NOMO-1 treated with dmso at 0.1 percent for 144 hours (cell line): ENCODE measurements around the gene DEXI.
A peak's percentile ranks its signal among the peaks of the same experiment; 100 is the strongest.

ENCODE experiments used
- DNase-seq: peaks from one replicate; lab custom pipeline; 2025; ENCODE audit not compliant: unreplicated experiment; lab: John Stamatoyannopoulos, UW

The DEXI gene

DNA sequence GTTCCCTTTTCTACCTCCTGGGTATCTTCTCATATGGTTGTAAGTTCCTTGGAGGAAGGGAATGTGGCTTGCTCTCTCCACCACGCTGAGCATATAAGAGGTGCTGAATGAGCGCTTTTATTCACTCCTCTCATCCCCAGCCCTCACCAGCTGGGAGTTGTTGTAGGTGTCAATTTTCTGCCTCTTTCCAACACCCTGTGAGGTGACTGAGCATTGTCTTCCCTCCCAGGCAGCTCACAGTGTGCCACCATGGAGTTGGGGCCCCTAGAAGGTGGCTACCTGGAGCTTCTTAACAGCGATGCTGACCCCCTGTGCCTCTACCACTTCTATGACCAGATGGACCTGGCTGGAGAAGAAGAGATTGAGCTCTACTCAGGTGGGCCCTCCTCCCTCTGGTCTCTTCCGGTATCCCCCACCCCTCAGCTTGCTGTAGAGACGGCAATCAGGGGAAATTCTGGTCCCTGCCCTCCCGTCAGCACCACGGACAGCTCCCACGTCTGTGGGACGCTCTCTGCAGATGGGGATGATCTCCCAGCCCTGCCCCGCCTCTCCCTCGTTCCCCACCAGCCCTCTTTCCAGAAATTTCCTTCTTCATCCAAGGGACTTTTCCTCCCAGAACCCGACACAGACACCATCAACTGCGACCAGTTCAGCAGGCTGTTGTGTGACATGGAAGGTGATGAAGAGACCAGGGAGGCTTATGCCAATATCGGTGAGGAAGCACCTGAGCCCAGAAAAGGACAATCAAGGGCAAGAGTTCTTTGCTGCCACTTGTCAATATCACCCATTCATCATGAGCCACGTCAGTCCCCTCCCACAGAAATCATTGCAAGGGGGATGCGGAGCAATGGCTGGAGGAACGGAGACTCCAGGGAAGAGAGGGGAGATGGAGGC is 47.0 kb downstream of the DEXI start:
- no peak for DNase-seq

DNA sequence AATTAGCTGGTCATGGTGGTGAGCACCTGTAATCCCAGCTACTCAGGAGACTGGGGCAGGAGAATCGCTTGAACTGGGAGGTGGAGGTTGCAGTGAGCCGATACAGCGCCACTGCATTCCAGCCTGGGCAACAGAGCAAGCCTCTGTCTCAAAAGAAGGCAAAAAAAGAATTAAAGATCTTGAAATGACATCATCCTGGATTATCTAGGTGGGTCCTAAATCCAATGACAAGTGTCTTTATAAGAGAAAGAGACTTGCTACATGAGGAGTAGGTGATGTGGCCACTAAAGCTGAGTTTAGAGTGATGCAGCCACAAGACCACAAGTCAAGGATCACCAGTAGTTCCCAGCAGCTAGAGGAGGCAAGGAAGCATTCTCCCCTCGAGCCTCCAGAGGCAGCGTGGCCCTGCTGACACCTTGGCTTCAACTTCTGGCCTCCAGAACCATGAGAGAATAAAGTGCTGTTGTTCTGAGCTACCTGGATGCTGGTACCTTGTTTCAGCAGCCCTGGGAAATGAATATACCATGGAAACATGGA is 49.4 kb downstream of the DEXI start:
- no peak for DNase-seq

DNA sequence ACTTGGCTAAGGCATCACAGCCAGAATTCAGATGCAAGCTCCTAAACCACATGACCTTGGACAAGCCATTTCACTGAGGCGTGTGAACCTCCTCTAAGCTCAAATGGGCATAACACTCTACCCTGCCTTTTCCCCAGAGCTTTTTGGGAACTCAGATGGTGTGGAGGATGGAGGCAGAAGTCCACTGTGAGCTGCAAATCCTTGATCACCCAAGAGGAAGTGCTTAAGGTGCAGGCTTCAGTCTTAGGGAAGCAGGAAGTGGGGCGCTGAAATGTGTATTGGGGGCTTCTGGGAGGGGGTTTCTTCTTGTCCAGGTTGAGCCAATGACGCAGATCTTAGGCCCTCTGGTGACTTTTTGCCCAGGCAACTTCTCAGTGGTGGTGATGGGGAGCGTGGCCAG is 52.4 kb downstream of the DEXI start:
- DNase-seq = no peak

DNA sequence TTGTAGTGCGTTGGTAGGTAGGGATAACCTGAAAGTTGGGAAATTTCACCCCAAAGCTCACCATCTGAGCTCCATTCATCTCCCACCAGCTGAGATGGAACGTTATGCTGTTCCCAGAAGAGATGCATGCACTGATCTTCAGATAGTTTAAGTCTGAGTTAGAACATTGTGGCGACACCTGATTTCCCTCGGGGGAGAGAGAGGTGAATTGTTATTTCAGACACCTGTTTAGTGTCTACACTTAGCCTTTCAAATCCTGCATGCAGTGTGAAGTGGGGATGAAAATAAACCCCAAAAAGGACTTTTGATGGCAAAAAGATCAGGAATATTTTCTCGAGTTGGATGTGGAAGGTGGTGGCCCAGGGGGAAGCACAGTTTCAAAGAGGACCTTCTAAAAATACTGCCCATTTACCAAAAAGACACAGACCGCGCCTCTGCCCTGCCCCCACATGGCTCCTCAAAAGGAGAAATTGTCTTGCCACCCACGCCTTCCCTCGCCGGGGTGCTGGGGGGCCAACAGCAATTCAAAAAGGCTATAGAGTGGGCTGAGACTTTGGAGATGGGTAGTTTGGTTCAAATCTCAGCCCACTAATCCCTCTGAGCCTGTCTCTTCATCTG is 53.8 kb downstream of the DEXI start:
- no peak for DNase-seq

DNA sequence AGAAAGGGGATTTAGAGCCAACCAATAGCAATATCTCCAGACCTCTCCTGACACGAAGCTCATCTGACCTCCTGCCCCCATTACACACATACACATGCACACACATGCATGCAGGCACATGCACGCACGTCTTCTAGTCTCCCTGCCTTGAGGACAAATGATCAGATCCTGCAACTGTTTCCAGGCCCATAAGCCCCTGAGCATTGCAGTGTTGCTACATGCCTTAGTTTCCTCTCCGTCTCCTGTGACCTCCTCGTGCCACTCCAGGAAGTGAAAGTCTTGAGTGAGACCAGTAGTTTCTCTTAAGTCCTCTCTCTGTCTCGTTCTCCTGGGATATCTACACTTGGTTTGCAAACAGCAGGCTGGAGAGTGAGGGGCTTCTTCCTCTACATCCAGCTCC is 57.0 kb downstream of the DEXI start:
- peak; percentile 24 for DNase-seq

DNA sequence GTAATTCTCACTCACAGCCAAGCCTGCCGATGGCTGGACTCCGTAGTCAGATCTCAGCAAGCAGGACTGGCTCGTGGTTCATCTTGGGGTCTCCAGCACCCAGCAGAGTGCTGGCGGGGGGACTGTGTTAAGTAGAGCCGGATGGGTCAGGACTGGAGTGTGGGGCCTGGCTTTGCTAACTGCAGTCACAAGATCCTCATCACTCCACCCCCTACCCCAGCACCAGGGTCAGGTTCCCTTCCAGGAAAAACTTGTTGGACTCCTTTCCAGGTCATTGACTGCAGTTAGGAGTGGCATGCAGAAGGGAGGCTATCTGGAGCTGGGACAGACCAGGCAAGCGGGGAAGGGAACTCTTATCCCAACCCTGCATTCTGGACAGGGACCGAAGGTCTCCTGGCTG is 59.3 kb downstream of the DEXI start:
- no peak for DNase-seq

DNA sequence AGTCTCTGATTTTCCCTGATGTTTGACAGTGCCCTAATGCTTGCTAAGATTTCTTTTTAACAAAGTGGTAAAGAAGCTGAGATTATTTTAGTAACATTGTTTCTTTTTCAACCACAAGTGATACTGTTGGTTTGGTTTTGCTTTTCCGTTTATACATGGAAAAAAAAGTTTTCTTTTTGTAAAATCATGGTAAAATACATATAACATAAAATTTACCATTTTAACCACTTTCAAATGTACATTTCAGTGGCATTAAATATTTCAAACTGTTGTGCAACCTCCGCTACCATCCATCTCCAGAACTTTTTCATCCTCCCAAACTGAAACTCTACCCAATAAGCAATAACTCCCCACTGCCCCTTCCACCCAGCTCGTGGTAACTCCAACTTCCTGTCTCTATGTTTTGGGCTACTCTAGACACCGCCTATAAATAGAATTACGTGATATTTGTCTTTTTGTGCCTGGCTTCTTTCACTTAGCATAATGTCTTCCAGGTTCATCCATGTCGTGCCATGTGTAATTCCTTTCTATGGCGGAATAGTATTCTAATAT is 60.7 kb downstream of the DEXI start:
- peak; percentile 28 for DNase-seq

DNA sequence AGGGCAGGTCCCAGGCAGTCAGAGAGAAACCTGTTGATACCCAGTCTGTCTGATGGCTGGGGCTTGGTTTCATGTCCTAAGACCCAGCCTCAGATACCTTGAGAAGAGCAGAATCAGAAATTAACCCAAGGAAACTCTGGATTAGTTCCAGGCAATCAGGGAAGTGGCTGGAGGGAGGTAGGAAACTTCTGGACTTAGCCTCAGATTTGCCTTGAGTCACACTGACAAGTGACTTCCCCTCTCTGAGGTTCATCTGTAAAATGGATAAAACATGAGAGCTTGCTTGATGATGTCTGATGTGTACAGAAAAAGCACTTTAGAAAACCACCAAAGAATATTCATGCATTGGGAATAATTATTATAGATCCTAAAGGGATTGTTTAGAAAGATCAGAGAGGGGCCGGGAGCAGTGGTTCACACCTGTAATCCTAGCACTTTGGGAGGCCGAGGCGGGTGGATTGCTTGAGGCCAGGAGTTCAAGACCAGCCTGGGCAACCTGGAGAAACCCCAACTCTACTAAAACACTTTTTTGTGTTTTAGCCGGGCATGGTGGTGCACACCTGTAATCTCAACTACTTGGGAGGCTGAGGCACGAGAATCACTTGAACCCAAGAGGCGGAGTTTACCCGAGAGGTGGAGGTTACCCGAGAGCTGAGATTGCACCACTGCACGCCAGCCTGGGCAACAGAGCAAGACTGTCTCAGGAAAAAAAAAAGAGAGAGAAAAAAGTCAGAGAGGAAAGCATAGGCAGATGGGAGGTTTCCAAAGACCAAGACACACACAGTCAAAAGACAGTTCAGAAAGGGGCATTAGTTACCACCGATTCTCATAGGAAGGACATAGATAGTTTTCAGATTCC is 61.4 kb downstream of the DEXI start:
- no peak for DNase-seq

DNA sequence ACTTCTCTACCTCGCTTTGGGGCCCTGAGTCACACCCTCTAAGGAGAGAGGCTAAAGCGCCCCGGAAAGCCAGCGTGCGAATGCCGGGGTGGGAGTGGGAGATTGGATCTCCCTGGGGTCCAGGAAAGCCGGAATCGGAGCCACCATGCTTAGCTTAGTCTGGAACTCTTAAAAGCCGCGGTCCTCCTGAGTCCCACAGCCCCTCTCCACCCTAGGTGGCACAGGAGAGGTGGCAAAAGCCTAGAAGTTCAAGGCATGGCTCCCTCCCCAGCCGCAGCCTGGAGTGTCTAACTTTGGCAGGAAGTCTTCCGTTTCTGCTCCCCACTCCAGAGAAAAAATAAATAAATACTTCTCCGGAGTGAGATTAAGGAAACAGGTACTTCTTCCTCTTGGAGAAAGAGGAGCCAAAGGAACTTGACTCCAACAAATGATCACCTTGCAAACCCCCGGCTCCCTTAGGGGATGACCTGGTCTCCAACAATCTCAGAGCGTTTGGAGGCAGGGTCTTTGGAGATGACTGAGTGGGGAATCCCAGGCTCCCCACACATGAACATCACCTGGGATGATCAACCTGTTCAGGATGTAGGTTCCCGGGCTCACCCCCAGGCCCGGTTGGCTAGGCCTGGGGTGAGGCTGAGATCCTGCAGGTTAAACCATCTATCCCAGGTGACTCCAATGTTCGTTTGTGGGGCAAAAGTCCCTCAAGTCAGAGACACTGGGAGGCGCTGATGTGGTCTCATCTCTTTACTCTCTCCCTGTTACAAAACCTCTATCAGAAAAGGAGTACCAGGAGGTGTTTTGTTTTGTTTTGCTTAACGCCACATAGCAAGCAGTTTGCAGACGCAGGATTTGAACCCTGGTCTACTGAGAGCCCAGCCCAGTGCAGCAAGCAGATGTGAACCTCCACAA is 62.3 kb downstream of the DEXI start:
- no peak for DNase-seq
